ENCODE data around the gene EML4. TPM values are rescaled to one million over a fixed set of nuclear protein-coding genes. Genes with fewer than 3 reads are reported as not detected.

EML4 gene
- total RNA-seq, 1 experiment from 2014 or later, result 107 TPM

DNA sequence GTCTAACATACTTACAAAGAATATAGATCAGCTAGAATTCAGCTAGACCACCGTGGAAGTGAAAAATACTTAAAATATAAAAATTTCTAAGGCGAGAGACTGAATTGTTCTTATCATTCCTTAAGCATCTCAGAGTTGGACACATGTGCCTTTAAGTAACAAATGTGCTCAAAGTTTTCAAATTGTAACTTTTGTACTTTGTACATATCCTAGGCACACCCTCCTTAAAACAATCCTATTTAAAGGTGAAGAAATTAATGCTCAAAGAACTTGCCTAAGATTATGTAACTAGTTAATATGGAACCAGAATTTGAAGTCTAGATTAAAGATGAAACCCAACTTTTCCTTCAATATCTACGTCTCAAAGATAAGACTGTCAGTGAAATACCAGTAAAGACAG is 74.1 kb downstream of the EML4 start:
- POLR2A ChIA-PET, result no interaction called here

DNA sequence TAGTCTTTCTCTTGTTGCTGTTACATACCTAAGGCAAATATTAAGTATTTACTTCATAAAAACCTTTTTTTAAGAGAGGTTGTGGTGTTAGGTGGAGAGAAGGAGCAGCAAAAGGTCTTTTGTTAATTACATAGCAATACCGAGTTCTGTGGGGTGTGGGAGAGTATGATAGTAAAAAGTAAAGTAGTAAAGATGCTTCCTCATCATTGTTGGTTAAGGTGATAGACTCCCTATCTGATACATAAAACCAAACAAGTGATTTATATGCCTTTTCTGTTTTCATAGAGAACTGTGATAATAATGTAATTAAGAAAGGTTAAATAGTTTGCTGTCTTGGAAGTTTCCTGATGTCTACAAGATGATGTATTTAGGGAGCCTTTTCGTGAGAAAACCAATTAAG is 75.4 kb downstream of the EML4 start:
- H3K9me3 ChIP-seq (ENCODE audit: control insufficient read depth, insufficient read depth, low read depth, low read length), result no peaks in the 10 kb centered on the region
- peaks cover 17% of the 10 kb centered on the region for H3K4me1 ChIP-seq (ENCODE audit: control insufficient read depth, insufficient read depth, low read length)
- ATAC-seq (no peak), DNase-seq (ENCODE audit: low read depth, low spot score) (no peak)
- intact Hi-C loops (cut with micrococcal nuclease; ENCODE audit: unreplicated experiment), result no loop called here
- H3K27ac ChIP-seq (ENCODE audit: low read length), result no peak overlapping the region
- TF ChIP-seq POLR2AphosphoS5 (IDR thresholded peaks at IDR 0.05; ENCODE audit: low read depth, low read length) (no peak), SIN3A (IDR thresholded peaks at IDR 0.05; ENCODE audit: borderline replicate concordance, insufficient read depth, low read depth, low read length) (no peak), TCF7L2 (IDR thresholded peaks at IDR 0.05; ENCODE audit: low read depth, low read length) (no peak)
- TF ChIP-seq, protein P1, sequence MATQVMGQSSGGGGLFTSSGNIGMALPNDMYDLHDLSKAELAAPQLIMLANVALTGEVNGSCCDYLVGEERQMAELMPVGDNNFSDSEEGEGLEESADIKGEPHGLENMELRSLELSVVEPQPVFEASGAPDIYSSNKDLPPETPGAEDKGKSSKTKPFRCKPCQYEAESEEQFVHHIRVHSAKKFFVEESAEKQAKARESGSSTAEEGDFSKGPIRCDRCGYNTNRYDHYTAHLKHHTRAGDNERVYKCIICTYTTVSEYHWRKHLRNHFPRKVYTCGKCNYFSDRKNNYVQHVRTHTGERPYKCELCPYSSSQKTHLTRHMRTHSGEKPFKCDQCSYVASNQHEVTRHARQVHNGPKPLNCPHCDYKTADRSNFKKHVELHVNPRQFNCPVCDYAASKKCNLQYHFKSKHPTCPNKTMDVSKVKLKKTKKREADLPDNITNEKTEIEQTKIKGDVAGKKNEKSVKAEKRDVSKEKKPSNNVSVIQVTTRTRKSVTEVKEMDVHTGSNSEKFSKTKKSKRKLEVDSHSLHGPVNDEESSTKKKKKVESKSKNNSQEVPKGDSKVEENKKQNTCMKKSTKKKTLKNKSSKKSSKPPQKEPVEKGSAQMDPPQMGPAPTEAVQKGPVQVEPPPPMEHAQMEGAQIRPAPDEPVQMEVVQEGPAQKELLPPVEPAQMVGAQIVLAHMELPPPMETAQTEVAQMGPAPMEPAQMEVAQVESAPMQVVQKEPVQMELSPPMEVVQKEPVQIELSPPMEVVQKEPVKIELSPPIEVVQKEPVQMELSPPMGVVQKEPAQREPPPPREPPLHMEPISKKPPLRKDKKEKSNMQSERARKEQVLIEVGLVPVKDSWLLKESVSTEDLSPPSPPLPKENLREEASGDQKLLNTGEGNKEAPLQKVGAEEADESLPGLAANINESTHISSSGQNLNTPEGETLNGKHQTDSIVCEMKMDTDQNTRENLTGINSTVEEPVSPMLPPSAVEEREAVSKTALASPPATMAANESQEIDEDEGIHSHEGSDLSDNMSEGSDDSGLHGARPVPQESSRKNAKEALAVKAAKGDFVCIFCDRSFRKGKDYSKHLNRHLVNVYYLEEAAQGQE (IDR thresholded peaks at IDR 0.05; ENCODE audit: insufficient read depth in 1 of 2, low read depth in 2 of 2, low read length in 1 of 2), result no peak
- TF ChIP-seq, protein P2, sequence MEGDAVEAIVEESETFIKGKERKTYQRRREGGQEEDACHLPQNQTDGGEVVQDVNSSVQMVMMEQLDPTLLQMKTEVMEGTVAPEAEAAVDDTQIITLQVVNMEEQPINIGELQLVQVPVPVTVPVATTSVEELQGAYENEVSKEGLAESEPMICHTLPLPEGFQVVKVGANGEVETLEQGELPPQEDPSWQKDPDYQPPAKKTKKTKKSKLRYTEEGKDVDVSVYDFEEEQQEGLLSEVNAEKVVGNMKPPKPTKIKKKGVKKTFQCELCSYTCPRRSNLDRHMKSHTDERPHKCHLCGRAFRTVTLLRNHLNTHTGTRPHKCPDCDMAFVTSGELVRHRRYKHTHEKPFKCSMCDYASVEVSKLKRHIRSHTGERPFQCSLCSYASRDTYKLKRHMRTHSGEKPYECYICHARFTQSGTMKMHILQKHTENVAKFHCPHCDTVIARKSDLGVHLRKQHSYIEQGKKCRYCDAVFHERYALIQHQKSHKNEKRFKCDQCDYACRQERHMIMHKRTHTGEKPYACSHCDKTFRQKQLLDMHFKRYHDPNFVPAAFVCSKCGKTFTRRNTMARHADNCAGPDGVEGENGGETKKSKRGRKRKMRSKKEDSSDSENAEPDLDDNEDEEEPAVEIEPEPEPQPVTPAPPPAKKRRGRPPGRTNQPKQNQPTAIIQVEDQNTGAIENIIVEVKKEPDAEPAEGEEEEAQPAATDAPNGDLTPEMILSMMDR (IDR thresholded peaks at IDR 0.05), result no peak
- in situ Hi-C loops (cut with HindIII; ENCODE audit: low pct_unique_long_range_greater_than_20kb, low sequenced_read_pairs), result no loop called here
- H3K36me3 ChIP-seq (ENCODE audit: control insufficient read depth, insufficient read depth, low read length), result peaks cover 14% of the 10 kb centered on the region
- CTCF ChIA-PET, result no interaction called here
- no peak overlapping the region for H3K4me3 ChIP-seq (ENCODE audit: low read depth in 2 of 2, low read length in 2 of 2)
- no peaks in the 10 kb centered on the region for H3K27me3 ChIP-seq (ENCODE audit: control insufficient read depth, insufficient read depth, low read length)
- POLR2A ChIA-PET, result interaction anchor here (0.5 to 0.7 kb wide), 2 partner anchors 10 to 53 kb away, joined by 6 read pairs; no protein-coding TSS in a partner anchor
- BruUV-seq (replicated peaks), result no TSS peak

More for the DNA sequence above, 74.1 kb downstream of the EML4 start:
- Histone ChIP-seq H3K4me3 (ENCODE audit: low read depth in 2 of 2, low read length in 2 of 2) (no peak overlapping the region), H3K9me3 (ENCODE audit: control insufficient read depth, insufficient read depth, low read depth, low read length) (no peaks in the 10 kb centered on the region), H3K4me1 (ENCODE audit: control insufficient read depth, insufficient read depth, low read length) (peaks cover 28% of the 10 kb centered on the region), H3K36me3 (ENCODE audit: control insufficient read depth, insufficient read depth, low read length) (peaks cover 6% of the 10 kb centered on the region), H3K27ac (ENCODE audit: low read length) (no peak overlapping the region), H3K27me3 (ENCODE audit: control insufficient read depth, insufficient read depth, low read length) (no peaks in the 10 kb centered on the region)
- DNase-seq (ENCODE audit: low read depth, low spot score) (no peak), ATAC-seq (no peak)
- intact Hi-C loops (cut with micrococcal nuclease; ENCODE audit: unreplicated experiment), result no loop called here
- CTCF ChIA-PET, result no interaction called here
- no TSS peak for BruUV-seq (replicated peaks)
- TF ChIP-seq TCF7L2 (IDR thresholded peaks at IDR 0.05; ENCODE audit: low read depth, low read length) (no peak), POLR2AphosphoS5 (IDR thresholded peaks at IDR 0.05; ENCODE audit: low read depth, low read length) (no peak), SIN3A (IDR thresholded peaks at IDR 0.05; ENCODE audit: borderline replicate concordance, insufficient read depth, low read depth, low read length) (no peak)
- TF ChIP-seq, protein P2 (IDR thresholded peaks at IDR 0.05), result no peak
- TF ChIP-seq, protein P1 (IDR thresholded peaks at IDR 0.05; ENCODE audit: insufficient read depth in 1 of 2, low read depth in 2 of 2, low read length in 1 of 2), result no peak
- in situ Hi-C loops (cut with HindIII; ENCODE audit: low pct_unique_long_range_greater_than_20kb, low sequenced_read_pairs), result no loop called here

All from Panc1 (cell line).